K562 (cell line): ENCODE measurements around the gene MAP1LC3B. TPM values are rescaled to one million over a fixed set of nuclear protein-coding genes. Genes with fewer than 3 reads are reported as not detected.

Source experiments
- ATAC-seq: fragments of 200-7000 bp; cut with Tn5 transposase; 3 replicates; pipeline ENCODE4 v1.9.1; 2020; ENCODE audit warnings: moderate library complexity
- BruUV-seq: library from RNA; stranded (reverse); fragments of 400-500 nt; replicated peaks from 2 replicates; lab custom pipeline; 2021; lab: Mats Ljungman, UMichigan
- CTCF ChIA-PET: fragments of 300-600 bp; formaldehyde crosslinking; extraction: SDS; loops from one replicate; lab custom pipeline; 2021; ENCODE audit warnings: low intra/inter-chr PET ratio; lab: Yijun Ruan, JAX
- POLR2A ChIA-PET: fragments of 300-600, 350-650 bp; sonication (Branson Sonifier 250); formaldehyde crosslinking; extraction: SDS; loops from one replicate; lab custom pipeline; 2021; ENCODE audit warnings: antibody characterized with exemption, inconsistent platforms; lab: Yijun Ruan, JAX
- DNase-seq, 4 experiments: peaks; one replicate each; pipeline versions ENCODE4 v3.0.0 to v3.0.0-alpha.2; 2011 to 2018; ENCODE audit warnings: low spot score in 3 of 4, mixed read lengths in 3 of 4; ENCODE audit errors: extremely low read depth in 1 of 4
- FAIRE-seq: peaks from 2 replicates; lab custom pipeline; 2011; peaks lifted over from hg19 to GRCh38; lab: Jason Lieb, UNC
- H2AFZ ChIP-seq: 2 replicates; pipeline ENCODE4 v1.6.0; 2011; ENCODE audit warnings: low read depth, low read length, control low read depth, inconsistent platforms
- H3K27ac ChIP-seq: fragments of 200-600 bp; 3 replicates; pipeline ENCODE4 v1.8.0; 2011; ENCODE audit warnings: low read depth, mild to moderate bottlenecking, control low read depth, inconsistent platforms, low read length, moderate library complexity, mixed read lengths; ENCODE audit errors: extremely low read depth
- H3K27me3 ChIP-seq, 2 experiments: fragments of 300-600 bp in 1 of 2; 2 replicates in 1 of 2; 3 replicates in 1 of 2; pipeline versions ENCODE4 v1.6.0 to v1.8.0; 2011; ENCODE audit warnings: inconsistent platforms in 2 of 2, low read length in 2 of 2, mild to moderate bottlenecking in 1 of 2, mixed read lengths in 1 of 2, moderate library complexity in 1 of 2; ENCODE audit not compliant: control insufficient read depth in 2 of 2, insufficient read depth in 2 of 2
- H3K36me3 ChIP-seq: fragments of 300-600 bp; 3 replicates; pipeline ENCODE4 v1.8.0; 2011; ENCODE audit warnings: mild to moderate bottlenecking, low read length, inconsistent platforms; ENCODE audit not compliant: control insufficient read depth, insufficient read depth
- H3K4me1 ChIP-seq, 2 experiments: fragments of 200-600 bp in 1 of 2; replicated peaks in 1 of 2; 2 replicates in 1 of 2; 3 replicates in 1 of 2; pipeline versions ENCODE4 v1.5.1 to v1.8.0; 2011; ENCODE audit warnings: inconsistent platforms in 2 of 2, low read length in 2 of 2, mild to moderate bottlenecking in 1 of 2, mixed read lengths in 1 of 2, moderate library complexity in 1 of 2; ENCODE audit not compliant: control insufficient read depth in 2 of 2, insufficient read depth in 2 of 2
- H3K4me2 ChIP-seq: 2 replicates; pipeline ENCODE4 v1.6.1; 2011; ENCODE audit warnings: low read length, control low read depth, inconsistent platforms, mixed read lengths; ENCODE audit not compliant: insufficient read depth
- H3K4me3 ChIP-seq: fragments of 200-600 bp; sonication (generic), shearing (Covaris generic); 2 replicates; pipeline ENCODE4 v1.5.1; 2016; ENCODE audit warnings: control low read depth, inconsistent platforms
- H3K79me2 ChIP-seq: fragments of 200-600 bp; 3 replicates; pipeline ENCODE4 v1.8.0; 2011; ENCODE audit warnings: low read length, inconsistent platforms; ENCODE audit not compliant: control insufficient read depth, insufficient read depth
- H3K9ac ChIP-seq, 2 experiments: 2 replicates each; pipeline versions ENCODE4 v1.6.0 to v1.6.1; 2011; ENCODE audit warnings: low read depth in 2 of 2, low read length in 2 of 2, control low read depth in 1 of 2, inconsistent platforms in 1 of 2, mild to moderate bottlenecking in 1 of 2, mixed read lengths in 1 of 2; ENCODE audit not compliant: insufficient read depth in 1 of 2
- H3K9me1 ChIP-seq: one replicate; pipeline ENCODE4 v1.6.0; 2011; ENCODE audit warnings: inconsistent platforms, mild to moderate bottlenecking, low read length, moderate library complexity; ENCODE audit not compliant: control insufficient read depth, insufficient read depth
- H3K9me3 ChIP-seq: replicated peaks from 2 replicates; pipeline ENCODE4 v1.5.1; 2011; ENCODE audit warnings: low read depth, low read length, inconsistent platforms; ENCODE audit not compliant: control insufficient read depth, insufficient read depth
- H4K20me1 ChIP-seq: replicated peaks from 2 replicates; pipeline ENCODE4 v1.6.1; 2011; ENCODE audit warnings: low read length, inconsistent platforms, mixed read lengths; ENCODE audit not compliant: control insufficient read depth, insufficient read depth
- ARID1B ChIP-seq: fragments of 450-650 bp; IDR thresholded peaks from 2 replicates; pipeline ENCODE4 v1.6.1; 2016; ENCODE audit warnings: antibody characterized with exemption, mild to moderate bottlenecking, inconsistent platforms
- BRCA1 ChIP-seq, 2 experiments: fragments of 450-650 bp in 1 of 2; sonication (generic) in 1 of 2; formaldehyde crosslinking in 1 of 2; IDR thresholded peaks; 2 replicates each; pipeline versions ENCODE4 v1.5.0 to v1.6.1; 2017 to 2020; ENCODE audit warnings: mild to moderate bottlenecking in 1 of 2, missing genetic modification reagents in 1 of 2
- ESRRA ChIP-seq: fragments of 450-650 bp; IDR thresholded peaks from 2 replicates; pipeline ENCODE4 v1.6.1; 2014; ENCODE audit warnings: low read depth, mild to moderate bottlenecking, moderate library complexity, borderline replicate concordance
- FOXK1 ChIP-seq: sonication (generic); formaldehyde crosslinking; IDR thresholded peaks from 2 replicates; pipeline ENCODE4 v1.8.0; 2022; ENCODE audit warnings: missing genetic modification reagents, mild to moderate bottlenecking, borderline replicate concordance
- KLF13 ChIP-seq: fragments of 450-650 bp; IDR thresholded peaks from 2 replicates; pipeline ENCODE4 v1.6.1; 2016; ENCODE audit warnings: missing genetic modification characterization, low read depth, mild to moderate bottlenecking, missing compliant biosample characterization, moderate library complexity, borderline replicate concordance
- MAFG ChIP-seq: fragments of 450-650 bp; conservative IDR thresholded peaks from 2 replicates; pipeline ENCODE4 v1.6.1; 2016; ENCODE audit warnings: missing genetic modification characterization, missing compliant biosample characterization
- NFYB ChIP-seq: IDR thresholded peaks from 2 replicates; pipeline ENCODE4 v1.6.1; 2011; ENCODE audit warnings: mild to moderate bottlenecking, moderate library complexity; ENCODE audit not compliant: insufficient read length; ENCODE audit errors: extremely low read depth
- NR2C1 ChIP-seq, 2 experiments: fragments of 450-650 bp; IDR thresholded peaks; 2 replicates each; pipeline ENCODE4 v1.6.1; 2017; ENCODE audit warnings: mild to moderate bottlenecking in 2 of 2, antibody characterized with exemption in 1 of 2, inconsistent platforms in 1 of 2, missing compliant biosample characterization in 1 of 2, missing genetic modification characterization in 1 of 2
- SREBF1 ChIP-seq: fragments of 150-350 bp; IDR thresholded peaks from 2 replicates; pipeline ENCODE4 v1.6.1; 2014; ENCODE audit warnings: antibody characterized with exemption, low read depth, low read length, borderline replicate concordance
- YY1 ChIP-seq, 3 experiments: IDR thresholded peaks; 2 replicates each; pipeline ENCODE4 v1.6.1; 2011; ENCODE audit warnings: low read length in 2 of 3, mild to moderate bottlenecking in 2 of 3, moderate library complexity in 2 of 3, borderline replicate concordance in 1 of 3, control low read depth in 1 of 3, low read depth in 1 of 3; ENCODE audit not compliant: insufficient read depth in 3 of 3, insufficient replicate concordance in 2 of 3, control insufficient read depth in 1 of 3, insufficient read length in 1 of 3; ENCODE audit errors: extremely low read depth in 1 of 3
- ZKSCAN3 ChIP-seq: fragments of 250-450 bp; sonication (Bioruptor Pico); IDR thresholded peaks from 2 replicates; pipeline ENCODE4 v1.4.0; 2020
- ZNF316 ChIP-seq: fragments of 450-650 bp; IDR thresholded peaks from 2 replicates; pipeline ENCODE4 v1.6.1; 2016
- ZNF668 ChIP-seq: fragments of 250-450 bp; sonication (Bioruptor Pico); IDR thresholded peaks from 2 replicates; pipeline ENCODE4 v1.8.0; 2022; ENCODE audit warnings: mild to moderate bottlenecking, inconsistent platforms
- ZNF696 ChIP-seq: fragments of 250-450 bp; sonication (Bioruptor Pico); conservative IDR thresholded peaks from 2 replicates; pipeline ENCODE4 v1.4.0; 2020; ENCODE audit warnings: mild to moderate bottlenecking, moderate library complexity
- WGBS: fragments of 100-300 bp; shearing (Covaris generic); methylation state at CpG from one replicate; pipeline ENCODE4 v1.1.6; 2016; ENCODE audit warnings: low coverage, mixed read lengths; ENCODE audit not compliant: insufficient coverage; ENCODE audit errors: missing lambda C conversion rate; 5-methylcytosine and 5-hydroxymethylcytosine counted together
- in situ Hi-C: fragments of 300-500 bp; cut with MboI; formaldehyde crosslinking; loops from 4 replicates; pipeline ENCODE4 v1.15.0; 2018; ENCODE audit warnings: inconsistent platforms, mixed read lengths
- intact Hi-C: fragments of 100-400 bp; cut with micrococcal nuclease; formaldehyde crosslinking; loops from 2 replicates; pipeline ENCODE4 v1.14.2; 2022
- polyA plus RNA-seq, 8 experiments: library from polyadenylated mRNA; depleted of rRNA in 4 of 8; stranded (reverse) in 5 of 8; unstranded in 3 of 8; fragments of >200 nt; fragmentation: Nextera tagmentation in 2 of 8; fragmentation: Illumina TruSeq in 1 of 8; extraction: Ambion mirVana in 2 of 8; extraction: Trizol in 1 of 8; gene quantifications; 2 replicates each; pipeline versions ENCODE4 v1.2.1 to v1.2.3, GENCODE V29; 2011 to 2014; ENCODE audit warnings: inconsistent platforms in 1 of 8, missing spikeins in 1 of 8
- total RNA-seq, 7 experiments: library from RNA; depleted of rRNA in 6 of 7; stranded (reverse); fragments of >200 nt in 6 of 7; fragmentation: Illumina TruSeq in 2 of 7; extraction: Trizol in 2 of 7; gene quantifications; 2 replicates each; pipeline versions ENCODE4 v1.2.1 to v1.2.3, GENCODE V29; 2011 to 2021; ENCODE audit warnings: low replicate concordance in 1 of 7
- TF ChIP-seq, protein P1 (sequence below): sonication (generic); formaldehyde crosslinking; IDR thresholded peaks from 2 replicates; pipeline ENCODE4 v1.9.0; 2022; ENCODE audit warnings: mild to moderate bottlenecking, missing genetic modification reagents
- TF ChIP-seq, protein P2 (sequence below): IDR thresholded peaks from 2 replicates; pipeline ENCODE4 v1.6.1; 2014; ENCODE audit warnings: antibody characterized with exemption
- TF ChIP-seq, protein P3 (sequence below): sonication (generic); formaldehyde crosslinking; IDR thresholded peaks from 2 replicates; pipeline ENCODE4 v1.8.0; 2022; ENCODE audit warnings: mild to moderate bottlenecking, missing genetic modification reagents

The MAP1LC3B gene
- total and polyA plus RNA-seq, 9 of the 15 experiments (the other 6 are each of a cell fraction or from before 2014, with no cell fraction given): 16.0 to 81.5 (median 36.7) TPM

DNA sequence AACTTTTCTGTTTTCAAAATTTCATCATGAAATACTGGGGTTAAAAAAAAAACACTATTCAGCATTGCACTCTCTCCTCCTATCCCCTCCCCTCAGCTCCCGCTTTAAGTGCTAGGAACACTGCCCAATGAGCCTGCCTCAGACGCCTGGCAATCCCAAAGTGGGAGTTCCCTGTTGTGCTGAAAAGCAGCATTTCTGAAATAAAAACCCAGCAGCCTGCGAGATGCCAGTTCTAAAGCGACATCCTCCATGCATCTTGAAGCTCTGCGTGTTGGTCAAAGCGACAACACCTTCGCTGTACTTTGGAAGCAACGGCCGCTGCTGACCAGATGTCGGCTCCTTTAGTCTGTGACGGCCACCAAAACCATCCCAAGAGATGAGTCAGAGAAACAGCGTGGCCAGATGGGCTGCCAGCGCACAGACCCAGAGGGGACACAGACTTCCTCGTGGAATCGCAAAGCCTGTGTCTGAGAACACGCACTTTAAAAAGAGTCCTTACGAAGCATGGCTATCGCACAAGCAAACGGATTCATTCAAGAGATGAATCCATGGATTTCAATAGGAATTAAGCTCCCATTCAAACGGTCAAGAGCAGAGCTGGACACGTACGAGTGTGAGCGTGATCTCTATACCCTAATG is 41.3 kb upstream of the MAP1LC3B start (continued):
- TF ChIP-seq, protein P1, sequence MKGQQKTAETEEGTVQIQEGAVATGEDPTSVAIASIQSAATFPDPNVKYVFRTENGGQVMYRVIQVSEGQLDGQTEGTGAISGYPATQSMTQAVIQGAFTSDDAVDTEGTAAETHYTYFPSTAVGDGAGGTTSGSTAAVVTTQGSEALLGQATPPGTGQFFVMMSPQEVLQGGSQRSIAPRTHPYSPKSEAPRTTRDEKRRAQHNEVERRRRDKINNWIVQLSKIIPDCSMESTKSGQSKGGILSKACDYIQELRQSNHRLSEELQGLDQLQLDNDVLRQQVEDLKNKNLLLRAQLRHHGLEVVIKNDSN (CRISPR knock-in tag): no peak
- TF ChIP-seq KLF13: no peak
- TF ChIP-seq ZKSCAN3 (CRISPR knock-in tag): no peak
- TF ChIP-seq, protein P2, sequence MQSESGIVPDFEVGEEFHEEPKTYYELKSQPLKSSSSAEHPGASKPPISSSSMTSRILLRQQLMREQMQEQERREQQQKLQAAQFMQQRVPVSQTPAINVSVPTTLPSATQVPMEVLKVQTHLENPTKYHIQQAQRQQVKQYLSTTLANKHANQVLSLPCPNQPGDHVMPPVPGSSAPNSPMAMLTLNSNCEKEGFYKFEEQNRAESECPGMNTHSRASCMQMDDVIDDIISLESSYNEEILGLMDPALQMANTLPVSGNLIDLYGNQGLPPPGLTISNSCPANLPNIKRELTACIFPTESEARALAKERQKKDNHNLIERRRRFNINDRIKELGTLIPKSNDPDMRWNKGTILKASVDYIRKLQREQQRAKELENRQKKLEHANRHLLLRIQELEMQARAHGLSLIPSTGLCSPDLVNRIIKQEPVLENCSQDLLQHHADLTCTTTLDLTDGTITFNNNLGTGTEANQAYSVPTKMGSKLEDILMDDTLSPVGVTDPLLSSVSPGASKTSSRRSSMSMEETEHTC: no peak
- no peak for TF ChIP-seq ZNF668
- TF ChIP-seq ARID1B: no peak

DNA sequence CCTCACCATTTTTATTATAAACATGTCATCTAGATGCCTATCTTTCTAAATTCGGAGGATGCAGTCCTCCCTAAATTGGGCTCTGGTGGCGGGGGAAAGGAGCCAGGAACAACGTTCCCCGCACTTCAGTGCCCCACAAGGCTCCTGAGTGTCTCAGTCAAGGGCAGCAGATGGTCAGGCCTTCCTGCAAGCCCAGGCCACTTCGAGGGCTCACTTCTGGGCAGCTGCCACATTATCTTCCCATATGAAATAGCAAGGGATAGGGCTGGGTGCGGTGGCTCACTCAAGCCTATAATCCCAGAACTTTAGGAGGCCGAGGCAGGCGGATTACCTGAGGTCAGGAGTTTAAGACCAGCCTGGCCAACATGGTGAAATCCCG is 40.8 kb upstream of the MAP1LC3B start:
- ATAC-seq: no peak
- intact Hi-C loops: no loop called here
- TF ChIP-seq MAFG: no peak
- no peak for TF ChIP-seq SREBF1
- no peak for TF ChIP-seq NR2C1 (IDR thresholded peaks at IDR 0.05)
- TF ChIP-seq NR2C1 (tag; IDR thresholded peaks at IDR 0.05): no peak
- TF ChIP-seq FOXK1 (CRISPR knock-in tag): no peak
- no peak for TF ChIP-seq ZNF316
- TF ChIP-seq ESRRA: no peak
- TF ChIP-seq YY1 (IDR thresholded peaks at IDR 0.05; ENCODE audit: borderline replicate concordance in 1 of 3, control insufficient read depth in 1 of 3, extremely low read depth in 1 of 3, insufficient read depth in 3 of 3, insufficient read length in 1 of 3, insufficient replicate concordance in 2 of 3, low read depth in 1 of 3, low read length in 2 of 3): no peak
- no peak for TF ChIP-seq ZNF696 (CRISPR knock-in tag)
- no peak for TF ChIP-seq NFYB
- TF ChIP-seq, protein P3, sequence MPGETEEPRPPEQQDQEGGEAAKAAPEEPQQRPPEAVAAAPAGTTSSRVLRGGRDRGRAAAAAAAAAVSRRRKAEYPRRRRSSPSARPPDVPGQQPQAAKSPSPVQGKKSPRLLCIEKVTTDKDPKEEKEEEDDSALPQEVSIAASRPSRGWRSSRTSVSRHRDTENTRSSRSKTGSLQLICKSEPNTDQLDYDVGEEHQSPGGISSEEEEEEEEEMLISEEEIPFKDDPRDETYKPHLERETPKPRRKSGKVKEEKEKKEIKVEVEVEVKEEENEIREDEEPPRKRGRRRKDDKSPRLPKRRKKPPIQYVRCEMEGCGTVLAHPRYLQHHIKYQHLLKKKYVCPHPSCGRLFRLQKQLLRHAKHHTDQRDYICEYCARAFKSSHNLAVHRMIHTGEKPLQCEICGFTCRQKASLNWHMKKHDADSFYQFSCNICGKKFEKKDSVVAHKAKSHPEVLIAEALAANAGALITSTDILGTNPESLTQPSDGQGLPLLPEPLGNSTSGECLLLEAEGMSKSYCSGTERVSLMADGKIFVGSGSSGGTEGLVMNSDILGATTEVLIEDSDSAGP: no peak
- TF ChIP-seq BRCA1 (IDR thresholded peaks at IDR 0.05): no peak
- no peak for TF ChIP-seq BRCA1 (CRISPR knock-in tag; IDR thresholded peaks at IDR 0.05)

More for the DNA sequence above, 40.8 kb upstream of the MAP1LC3B start:
- Histone ChIP-seq H3K27ac (no peak overlapping the region), H3K79me2 (peaks cover 6% of the 10 kb centered on the region), H3K4me2 (no peak overlapping the region), H3K36me3 (peaks cover 29% of the 10 kb centered on the region; the same call in 2 of the 3 replicates), H3K27me3 (no peaks in the 10 kb centered on the region), H3K9me3 (no peaks in the 10 kb centered on the region), H2AFZ (no peak overlapping the region), H3K4me1 (peaks cover 0 to 13% of the 10 kb centered on the region in 2 experiments; a peak in 1 of 5 replicates), H3K9ac (no peak overlapping the region), H3K4me3 (no peak overlapping the region), H3K9me1 (peaks cover 5% of the 10 kb centered on the region), H4K20me1 (no peaks in the 10 kb centered on the region; the same call in 1 of the 2 replicates)
- ChIA-PET CTCF (no interaction called here), POLR2A (interaction anchor here (0.6 to 1.4 kb wide), 2 partner anchors 10 to 42 kb away, joined by 3 read pairs; no protein-coding TSS in a partner anchor)
- in situ Hi-C loops: no loop called here
- no TSS peak for BruUV-seq
- DNase-seq (no peak), FAIRE-seq (no peak)
- WGBS: 72% methylated on average over 9 of the region's 9 CpGs
